HG03575 (cell line): ENCODE measurements around the gene UGGT2.
"Not testable (repeated sequence)": the region's sequence is repeated elsewhere in the genome, so short reads cannot be mapped to it uniquely, and the experiment has no call there.

Experiments used
- ATAC-seq: cut with Tn5 transposase; IDR thresholded peaks from one replicate; pipeline ENCODE4 v1.9.1; 2021; ENCODE audit not compliant: unreplicated experiment, insufficient number of reproducible peaks, low FRiP score; ENCODE audit errors: extremely low read depth

UGGT2 gene

DNA sequence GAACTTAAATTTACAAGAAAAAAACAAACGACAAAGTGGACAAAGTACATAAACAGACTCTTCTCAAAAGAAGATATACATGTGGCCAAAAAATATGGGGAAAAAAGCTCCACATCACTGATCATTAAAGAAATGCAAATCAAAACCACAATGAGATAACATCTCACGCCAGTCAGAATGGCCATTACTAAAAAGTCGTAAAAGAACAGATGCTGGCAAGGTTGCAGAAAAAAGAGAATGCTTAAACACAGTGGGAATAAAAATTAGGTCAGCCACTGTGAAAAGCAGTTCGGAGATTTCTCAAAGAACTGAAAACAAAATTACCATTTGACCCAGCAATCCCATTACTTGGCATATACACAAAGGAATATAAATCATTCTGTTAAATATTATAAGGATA, 132.7 kb downstream of the UGGT2 start:
- ATAC-seq = no peak

DNA sequence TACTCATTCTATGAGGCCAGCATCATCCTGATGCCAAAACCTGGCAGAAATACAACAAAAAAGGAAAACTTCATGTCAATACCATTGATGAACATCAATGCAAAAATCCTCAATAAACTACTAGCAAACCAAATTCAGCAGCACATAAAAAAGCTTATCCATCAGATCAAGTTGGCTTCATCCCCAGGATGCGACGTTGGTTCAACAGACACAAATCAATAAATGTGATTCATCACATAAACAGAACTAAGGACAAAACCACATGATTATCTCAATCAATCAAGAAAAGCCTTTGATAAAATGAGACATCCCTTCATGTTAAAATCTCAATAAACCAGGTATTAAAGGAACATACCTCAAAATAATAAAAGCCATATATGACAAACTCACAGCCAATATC, 134.3 kb downstream of the UGGT2 start:
- no peak for ATAC-seq

DNA sequence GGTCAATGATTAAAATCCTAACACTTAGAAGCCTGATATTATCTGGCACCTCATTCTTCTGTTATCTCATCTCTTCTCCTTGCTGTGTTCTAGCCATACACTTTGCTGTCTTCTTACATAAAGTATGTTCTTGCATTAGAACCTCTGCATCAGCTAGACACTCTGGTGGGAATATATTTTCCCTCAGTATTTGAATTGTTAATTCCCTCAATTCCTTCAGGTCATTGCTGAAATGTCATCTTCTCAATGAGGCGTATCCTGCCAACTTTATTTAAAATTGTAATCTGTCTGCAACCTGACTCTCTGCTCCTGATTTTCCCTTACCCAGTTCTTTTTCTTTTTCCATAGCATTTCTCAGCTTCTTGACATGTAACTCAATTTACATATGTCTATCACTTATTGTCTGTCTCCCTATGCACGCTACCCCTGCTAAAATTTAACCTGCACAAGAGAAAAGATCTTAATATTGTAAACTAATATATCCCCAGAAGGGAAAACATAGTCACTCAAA, 138.2 kb downstream of the UGGT2 start:
- no peak for ATAC-seq

DNA sequence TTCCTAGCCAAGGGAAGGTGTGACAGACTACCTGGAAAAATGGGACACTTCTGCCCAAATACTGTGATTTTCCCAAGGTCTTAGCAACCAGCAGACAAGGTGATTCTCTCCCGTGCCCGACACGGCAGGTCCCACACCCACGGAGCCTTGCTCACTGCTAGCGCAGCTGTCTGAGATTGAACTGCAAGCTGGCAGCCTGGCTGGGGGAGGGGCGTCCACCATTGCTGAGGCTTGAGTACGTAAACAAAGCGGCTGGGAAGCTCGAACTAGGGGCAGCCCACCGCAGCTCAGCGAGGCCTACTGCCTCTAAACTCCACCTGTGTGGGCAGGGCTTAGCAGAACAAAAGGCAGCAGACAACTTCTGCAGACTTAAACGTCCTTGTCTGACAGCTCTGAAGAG, 146.2 kb downstream of the UGGT2 start:
- no peak for ATAC-seq

DNA sequence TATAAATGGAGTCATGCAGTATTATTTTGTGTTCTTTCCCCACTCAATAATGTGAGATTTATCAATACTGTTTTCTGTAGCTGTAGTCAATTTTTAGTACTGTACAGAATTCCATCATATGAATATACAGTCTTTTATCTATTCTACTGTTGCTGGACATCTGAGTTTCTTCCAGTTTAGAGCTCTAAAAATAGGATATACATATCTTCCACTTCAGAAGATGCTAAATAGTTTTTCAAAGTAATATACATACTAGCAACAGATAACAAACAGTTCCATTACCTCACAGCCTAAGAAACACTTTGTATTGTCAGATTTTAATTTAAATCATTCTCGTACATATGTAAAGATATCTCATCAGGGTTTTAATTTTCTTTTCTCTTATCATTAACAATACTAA, 149.6 kb downstream of the UGGT2 start:
- ATAC-seq = no peak

DNA sequence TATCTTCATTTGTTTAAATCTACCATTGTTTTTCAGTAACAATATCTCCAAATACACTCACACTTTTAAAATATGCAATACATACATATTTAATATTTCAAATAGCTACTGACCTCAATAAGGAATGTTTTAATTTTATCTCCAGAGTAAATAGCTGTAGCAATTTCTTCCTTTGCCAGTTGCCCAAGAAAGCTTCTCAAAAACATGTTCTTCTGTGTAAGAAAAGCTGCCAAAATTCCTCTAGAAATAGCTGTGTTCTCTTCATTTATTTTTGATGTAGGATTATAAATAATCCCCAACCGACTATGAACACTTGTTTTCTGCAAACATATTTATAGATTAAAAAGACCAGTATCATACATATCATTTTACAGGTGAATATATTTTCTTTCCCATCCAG, 150.5 kb downstream of the UGGT2 start:
- ATAC-seq = no peak

DNA sequence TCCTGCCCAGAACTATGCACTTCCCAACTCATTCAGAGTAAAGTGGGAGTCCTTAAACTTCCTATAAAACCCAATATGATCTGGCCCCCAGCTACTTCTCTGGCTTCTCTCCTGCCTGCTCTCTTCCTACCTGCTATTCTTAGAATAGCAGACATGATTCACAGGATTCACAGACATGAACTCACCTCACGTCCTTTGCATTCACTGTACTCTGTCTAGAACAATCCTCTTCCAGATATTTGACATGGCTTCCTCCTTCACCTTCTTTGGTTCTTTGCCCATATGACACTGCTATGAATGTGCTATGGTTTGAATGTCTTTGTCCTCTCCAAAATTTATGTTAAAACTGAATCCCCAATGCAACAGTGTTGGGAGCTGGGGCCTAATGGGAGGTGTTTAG, 154.9 kb downstream of the UGGT2 start:
- no peak for ATAC-seq

DNA sequence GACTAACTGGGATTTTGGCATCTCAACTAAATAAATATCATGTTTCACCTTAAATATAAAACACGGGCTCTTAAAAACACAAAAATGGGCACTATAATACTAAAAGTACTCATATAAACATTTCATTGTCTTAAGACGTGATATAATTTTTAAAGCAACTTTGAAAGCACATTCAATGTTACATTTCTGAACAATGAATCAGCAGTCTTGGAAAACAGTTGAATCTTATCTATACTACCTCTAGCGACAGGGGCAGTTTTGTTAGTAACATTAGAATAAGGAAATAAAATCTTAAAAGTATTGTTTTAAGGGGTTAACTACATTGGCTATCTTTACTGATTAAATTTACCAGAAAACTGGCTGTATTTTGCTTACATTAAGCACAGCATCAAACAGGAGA, 156.9 kb downstream of the UGGT2 start:
- ATAC-seq = no peak

DNA sequence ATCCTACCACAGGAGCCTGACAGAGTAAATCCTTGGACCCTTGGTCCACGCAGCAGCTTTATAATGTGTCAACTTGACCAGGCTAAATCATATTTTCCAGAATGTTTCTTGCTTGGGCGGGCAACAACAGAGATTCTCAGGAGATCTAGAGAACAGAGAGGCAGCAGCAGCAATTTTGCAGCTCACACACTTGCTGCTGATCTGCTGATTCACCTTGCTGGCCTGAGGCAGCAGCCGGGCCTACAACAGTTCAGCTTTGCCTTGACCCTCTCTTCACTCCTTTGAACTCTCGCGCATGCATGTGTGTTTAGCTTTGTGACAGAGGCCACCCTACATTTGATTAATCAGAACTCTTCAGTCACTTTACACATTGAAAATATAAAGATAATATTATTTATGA, 159.3 kb downstream of the UGGT2 start:
- no peak for ATAC-seq

DNA sequence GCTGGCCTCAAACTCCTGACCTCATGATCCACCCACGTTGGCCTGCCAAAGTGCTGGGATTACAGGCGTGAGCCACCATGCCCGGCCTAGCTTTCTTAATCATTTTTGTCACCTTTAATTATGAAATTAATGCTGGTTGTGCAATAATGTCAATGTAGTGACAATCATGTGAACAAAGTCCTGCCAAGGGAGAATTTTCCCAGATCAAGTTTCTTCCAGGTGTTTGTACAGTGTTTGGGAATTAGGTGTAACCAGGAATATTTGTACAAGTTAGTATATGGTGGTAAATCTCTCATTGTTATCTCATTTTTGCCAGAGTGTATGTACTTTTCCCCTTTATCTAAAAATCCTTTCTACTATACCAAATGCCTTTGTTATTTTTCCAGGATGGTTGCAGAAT, 171.1 kb downstream of the UGGT2 start:
- ATAC-seq = no peak

DNA sequence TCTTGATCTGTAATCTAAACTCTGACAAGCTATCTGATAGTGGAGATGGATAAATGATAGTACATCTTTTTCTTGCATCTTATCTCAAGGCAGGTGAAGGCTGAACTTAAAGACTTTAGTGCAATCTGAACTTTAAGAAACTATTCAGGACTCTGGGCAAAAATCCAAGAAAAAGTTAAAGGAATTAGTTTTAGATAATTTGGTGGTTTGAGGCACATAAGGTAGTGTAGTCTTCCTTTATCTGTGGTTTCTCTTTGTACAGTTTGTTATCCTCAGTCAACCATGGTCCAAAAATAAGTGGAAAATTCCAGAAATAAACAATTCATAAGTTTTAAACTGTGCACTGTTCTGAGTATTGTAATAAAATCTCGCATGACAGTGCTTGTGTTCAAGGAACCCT, 172.9 kb downstream of the UGGT2 start:
- no peak for ATAC-seq

DNA sequence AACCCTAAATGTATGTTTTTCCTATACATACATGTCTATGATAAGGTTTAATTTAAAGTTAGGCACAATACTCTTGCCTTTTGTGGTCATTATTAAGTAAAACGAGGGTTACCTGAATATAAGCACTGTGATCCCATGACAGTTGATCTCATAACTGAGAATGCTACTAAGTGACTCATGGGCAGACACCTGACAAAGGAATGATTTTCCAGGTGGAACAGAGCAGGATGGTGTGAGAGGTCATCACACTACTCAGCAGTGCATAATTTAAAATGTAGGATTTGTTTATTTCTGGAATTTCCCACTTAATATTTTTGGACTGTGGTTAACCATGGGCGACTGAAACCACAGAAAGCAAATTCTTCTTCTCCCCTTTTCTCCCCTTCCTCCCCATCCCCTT, 178.9 kb downstream of the UGGT2 start:
- ATAC-seq = no peak

DNA sequence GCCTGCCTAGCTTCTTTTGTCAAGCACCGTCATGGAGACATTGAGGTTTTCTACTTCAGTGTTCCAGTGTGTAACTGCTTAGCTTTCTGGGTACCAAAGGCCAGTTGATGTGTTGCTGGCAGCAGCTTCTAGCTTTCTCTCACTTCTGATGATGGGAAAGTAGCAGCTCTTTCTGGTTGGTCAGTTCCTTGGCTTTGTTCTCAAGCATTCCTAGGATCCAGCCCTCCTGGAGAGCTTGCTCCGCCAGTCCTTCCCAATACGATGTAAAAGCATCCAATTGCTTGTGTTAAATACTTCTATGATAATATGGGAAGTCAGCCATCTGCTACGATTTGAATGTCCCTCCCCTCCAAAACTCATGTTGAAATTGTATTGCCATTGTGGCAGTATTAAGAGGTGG, 182.8 kb downstream of the UGGT2 start:
- no peak for ATAC-seq

DNA sequence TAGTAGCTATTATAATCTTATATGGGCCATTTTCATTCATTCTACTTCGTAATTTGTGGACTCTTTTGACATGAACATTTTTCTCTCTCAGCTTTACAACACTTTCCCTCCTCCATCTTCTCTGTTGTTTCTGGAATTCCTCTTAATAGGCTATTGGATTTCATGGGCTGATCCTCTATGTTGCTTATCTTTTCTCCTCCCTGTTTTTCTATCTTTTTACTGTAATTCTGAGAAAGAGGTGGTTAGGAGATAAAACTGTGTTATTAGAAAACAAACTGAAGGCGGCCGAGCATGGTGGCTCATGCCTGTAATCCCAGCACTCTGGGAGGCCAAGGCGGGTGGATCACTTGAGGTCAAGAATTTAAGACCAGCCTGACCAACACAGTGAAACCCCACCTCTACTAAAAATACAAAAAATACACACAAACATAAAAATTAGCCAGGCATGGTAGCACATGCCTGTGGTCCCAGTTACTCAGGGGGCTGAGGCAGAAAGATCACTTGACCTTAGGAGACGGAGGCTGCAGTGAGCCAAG, 188.1 kb downstream of the UGGT2 start:
- ATAC-seq = no peak

DNA sequence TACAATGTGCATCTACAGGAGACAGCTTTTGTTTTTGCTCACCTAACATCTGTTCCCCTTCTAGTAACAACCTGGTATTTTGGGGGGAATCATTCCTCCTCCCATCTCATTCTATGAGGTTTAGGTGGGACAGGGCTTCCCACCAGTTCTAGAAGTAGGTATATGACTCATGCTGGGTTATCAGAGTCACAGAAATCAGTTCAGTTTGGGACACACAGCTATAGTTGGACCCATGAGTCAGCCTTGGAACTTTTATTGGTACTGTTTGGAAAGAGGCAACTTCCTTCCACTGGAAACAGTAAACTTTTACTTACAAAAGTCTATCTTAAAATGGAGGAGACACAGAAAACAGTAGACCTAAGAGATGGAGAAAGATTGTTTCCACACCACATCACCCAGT, 190.8 kb downstream of the UGGT2 start:
- no peak for ATAC-seq

DNA sequence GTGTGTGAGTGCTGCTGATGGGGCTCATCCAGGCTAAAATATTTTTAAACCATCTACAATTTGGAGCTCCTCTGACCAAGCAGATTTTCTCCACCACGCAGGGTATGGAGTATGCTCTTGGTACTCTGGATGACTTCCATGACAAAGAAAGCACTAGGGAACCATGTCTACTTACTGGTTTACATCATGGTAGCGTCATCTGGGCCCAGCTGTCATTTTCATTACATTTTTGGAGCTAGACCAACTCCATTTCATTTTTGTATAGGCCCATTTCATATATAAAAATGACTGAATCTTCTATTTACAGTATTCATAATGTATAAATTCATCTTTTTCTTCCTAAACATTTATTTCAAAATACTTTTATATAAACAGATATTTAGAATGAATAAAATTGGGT, 191.9 kb downstream of the UGGT2 start:
- no peak for ATAC-seq

DNA sequence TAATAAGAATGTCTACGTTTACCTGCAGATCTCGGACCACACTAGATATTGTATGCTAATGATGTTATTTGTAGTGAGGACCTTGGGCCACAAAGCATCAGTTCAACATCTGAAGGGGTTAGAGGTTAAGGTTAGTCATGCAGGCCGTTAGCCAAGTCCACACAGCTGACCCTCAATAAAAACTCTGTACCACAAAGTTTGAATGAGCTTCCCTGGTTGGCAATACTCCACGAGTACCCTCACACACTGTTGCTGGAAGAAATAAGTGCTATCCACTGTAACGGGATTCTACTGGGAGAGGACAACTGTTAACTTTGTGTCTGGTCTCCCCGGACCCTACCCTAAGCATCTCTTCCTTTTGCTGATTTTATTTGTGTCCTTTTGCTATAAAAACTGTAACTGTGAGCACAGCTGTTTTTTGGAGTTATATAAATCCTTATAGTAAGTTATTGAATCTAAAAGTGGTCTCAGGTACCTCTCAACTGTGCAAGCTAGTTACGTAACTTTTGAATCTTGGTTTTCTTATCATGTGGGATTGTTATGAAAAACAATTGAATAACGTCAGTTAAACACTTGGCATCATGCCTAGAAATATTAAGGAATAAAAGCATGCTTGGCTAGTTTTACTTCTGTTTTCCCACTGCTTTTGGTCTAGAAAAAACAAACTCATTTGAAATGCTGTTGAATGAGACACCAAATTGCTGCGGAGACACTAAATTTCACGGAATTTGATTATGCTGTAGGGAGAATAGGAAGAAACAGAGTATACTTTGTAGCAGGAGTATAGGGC, 194.7 kb downstream of the UGGT2 start:
- no peak for ATAC-seq

DNA sequence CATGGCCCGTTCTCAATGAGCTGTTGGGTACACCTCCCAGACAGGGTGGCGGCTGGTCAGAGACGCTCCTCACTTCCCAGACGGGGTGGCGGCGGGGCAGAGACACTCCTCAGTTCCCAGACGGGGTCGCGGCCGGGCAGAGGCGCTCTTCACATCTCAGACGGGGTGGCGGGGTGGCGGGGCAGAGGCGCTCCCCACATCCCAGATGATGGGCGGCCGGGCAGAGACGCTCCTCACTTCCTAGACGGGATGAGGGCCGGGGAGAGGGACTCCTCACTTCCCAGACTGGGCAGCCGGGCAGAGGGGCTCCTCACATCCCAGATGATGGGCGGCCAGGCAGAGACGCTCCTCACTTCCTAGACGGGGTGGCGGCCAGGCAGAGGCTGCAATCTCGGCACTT, 207.5 kb downstream of the UGGT2 start:
- ATAC-seq = not testable (repeated sequence)

DNA sequence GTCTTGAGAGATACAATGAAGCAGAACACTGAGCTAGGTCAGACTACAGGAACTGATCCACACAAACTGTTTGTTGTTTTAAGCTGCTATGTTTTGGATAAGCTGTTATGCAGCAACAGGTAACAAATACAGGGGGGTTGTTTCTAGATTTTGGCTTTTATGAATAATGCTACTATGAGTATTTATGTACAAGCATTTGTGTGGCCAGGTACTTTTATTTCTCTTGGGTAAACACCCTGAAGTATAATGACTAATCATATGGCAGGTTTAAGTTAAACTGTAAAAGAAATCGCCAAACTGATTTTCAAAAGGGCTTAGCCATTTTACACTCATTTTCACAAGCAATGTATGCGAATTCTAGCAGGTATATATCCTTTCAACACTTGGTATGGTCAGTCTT, 210.3 kb downstream of the UGGT2 start:
- no peak for ATAC-seq

DNA sequence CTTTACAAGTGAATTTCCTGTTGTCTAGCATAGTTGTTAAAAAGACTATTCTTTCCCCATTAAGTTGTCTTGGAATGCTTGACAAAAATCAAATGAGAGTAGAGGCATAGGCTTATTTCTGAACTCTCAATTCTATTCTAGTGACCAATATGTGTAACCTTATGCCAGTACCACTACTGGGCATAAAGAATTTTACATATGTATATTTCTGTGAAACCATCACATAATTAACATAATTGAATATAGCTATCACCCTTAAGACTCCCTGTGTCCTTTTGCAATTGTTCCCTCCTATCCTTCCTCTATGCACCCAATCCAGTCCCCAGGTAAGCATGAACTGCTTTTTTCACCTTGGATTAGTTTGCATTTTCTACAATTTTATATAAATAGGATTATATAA, 211.3 kb downstream of the UGGT2 start:
- ATAC-seq = no peak
